GM12878 (cell line): ENCODE measurements around the gene OGFOD2. TPM values are rescaled to one million over a fixed set of nuclear protein-coding genes. Genes with fewer than 3 reads are reported as not detected.
A peak's percentile ranks its signal among the peaks of the same experiment; 100 is the strongest.

Experiments
- EED ChIP-seq: sonication (generic); IDR thresholded peaks from 2 replicates; pipeline ENCODE4 v1.6.1; 2016; ENCODE audit warnings: antibody characterized with exemption, low read depth
- ETV6 ChIP-seq, 2 experiments: fragments of 450-650 bp in 1 of 2; IDR thresholded peaks in 1 of 2; conservative IDR thresholded peaks in 1 of 2; 2 replicates each; pipeline ENCODE4 v1.6.1; 2014; ENCODE audit warnings: antibody characterized with exemption in 1 of 2, borderline replicate concordance in 1 of 2, low read depth in 1 of 2, mild to moderate bottlenecking in 1 of 2, moderate library complexity in 1 of 2
- HDAC6 ChIP-seq: fragments of 200-600 bp; sonication (generic); IDR thresholded peaks from one replicate; pipeline ENCODE4 v1.8.0; 2017; ENCODE audit warnings: antibody characterized with exemption; ENCODE audit not compliant: unreplicated experiment
- JUNB ChIP-seq: IDR thresholded peaks from 2 replicates; pipeline ENCODE4 v1.6.1; 2016; ENCODE audit warnings: antibody characterized with exemption, mild to moderate bottlenecking
- KDM1A ChIP-seq: fragments of 200-600 bp; sonication (generic); IDR thresholded peaks from 2 replicates; pipeline ENCODE4 v1.6.1; 2016; ENCODE audit warnings: borderline replicate concordance
- MYB ChIP-seq: fragments of 150-350 bp; IDR thresholded peaks from 2 replicates; pipeline ENCODE4 v1.6.1; 2014; ENCODE audit warnings: mild to moderate bottlenecking, low read depth, low read length, borderline replicate concordance
- POLR2AphosphoS5 ChIP-seq: IDR thresholded peaks from 2 replicates; pipeline ENCODE4 v1.6.1; 2011; ENCODE audit warnings: mild to moderate bottlenecking, low read length, inconsistent platforms
- RB1 ChIP-seq: fragments of 450-650 bp; formaldehyde crosslinking; IDR thresholded peaks from 2 replicates; pipeline ENCODE4 v1.6.1; 2017; ENCODE audit warnings: mild to moderate bottlenecking, borderline replicate concordance
- RELA ChIP-seq: fragments of 450-650 bp; IDR thresholded peaks from 2 replicates; pipeline ENCODE4 v1.8.0; 2014; ENCODE audit warnings: borderline replicate concordance; ENCODE audit not compliant: partially characterized antibody
- RUNX3 ChIP-seq: IDR thresholded peaks from 2 replicates; pipeline ENCODE4 v1.6.1; 2012; ENCODE audit warnings: low read length, inconsistent platforms
- SP1 ChIP-seq: IDR thresholded peaks from one replicate; pipeline ENCODE4 v1.6.1; 2011; ENCODE audit warnings: low read depth, low read length
- SREBF1 ChIP-seq: IDR thresholded peaks from 2 replicates; pipeline ENCODE4 v1.6.1; 2012; ENCODE audit warnings: mild to moderate bottlenecking, low read length
- STAT3 ChIP-seq: IDR thresholded peaks from 2 replicates; pipeline ENCODE4 v1.6.1; 2011; ENCODE audit warnings: low read depth, low read length, improper control_type of control experiment
- SUPT20H ChIP-seq: IDR thresholded peaks from 2 replicates; pipeline ENCODE4 v1.6.1; 2011; ENCODE audit warnings: low read depth, mild to moderate bottlenecking, low read length, moderate library complexity, borderline replicate concordance; ENCODE audit not compliant: control insufficient read depth
- TCF7 ChIP-seq: IDR thresholded peaks from 2 replicates; pipeline ENCODE4 v1.6.1; 2014; ENCODE audit warnings: antibody characterized with exemption, borderline replicate concordance
- YBX1 ChIP-seq: fragments of 450-650 bp; IDR thresholded peaks from 2 replicates; pipeline ENCODE4 v1.6.1; 2016; ENCODE audit warnings: antibody characterized with exemption
- ZBED1 ChIP-seq: IDR thresholded peaks from 2 replicates; pipeline ENCODE4 v1.6.1; 2016; ENCODE audit warnings: borderline replicate concordance
- ZNF622 ChIP-seq: fragments of 450-650 bp; IDR thresholded peaks from 2 replicates; pipeline ENCODE4 v1.6.1; 2017; ENCODE audit warnings: mild to moderate bottlenecking, inconsistent platforms
- polyA plus RNA-seq, 11 experiments: library from polyadenylated mRNA; depleted of rRNA in 4 of 11; unstranded in 6 of 11; stranded (reverse) in 5 of 11; fragments of >200 nt; fragmentation: Nextera tagmentation in 4 of 11; fragmentation: Illumina TruSeq in 1 of 11; extraction: Ambion mirVana in 4 of 11; extraction: Trizol in 1 of 11; gene quantifications; 1 replicate in 1 of 11; 2 replicates in 10 of 11; pipeline versions ENCODE4 v1.2.1 to v1.2.3, GENCODE V29; 2011 to 2016; ENCODE audit warnings: inconsistent platforms in 2 of 11, missing spikeins in 2 of 11, low read depth in 1 of 11
- total RNA-seq, 4 experiments: library from RNA; depleted of rRNA in 3 of 4; stranded (reverse); fragments of >200 nt in 3 of 4; fragmentation: Illumina TruSeq in 1 of 4; extraction: Trizol in 1 of 4; gene quantifications; 2 replicates each; pipeline versions ENCODE4 v1.2.1 to v1.2.3, GENCODE V29; 2013 to 2021
- TF ChIP-seq, protein P1 (sequence below): fragments of 150-350 bp; IDR thresholded peaks from 2 replicates; pipeline ENCODE4 v1.6.1; 2016; ENCODE audit warnings: low read depth, low read length
- TF ChIP-seq, protein P2 (sequence below): IDR thresholded peaks from 2 replicates; pipeline ENCODE4 v1.6.1; 2012; ENCODE audit warnings: low read length, inconsistent platforms
- TF ChIP-seq, protein P3 (sequence below): fragments of 450-650 bp; IDR thresholded peaks from 2 replicates; pipeline ENCODE4 v1.6.1; 2017; ENCODE audit warnings: mild to moderate bottlenecking, moderate library complexity
- TF ChIP-seq, protein P4 (sequence below): fragments of 450-650 bp; IDR thresholded peaks from 2 replicates; pipeline ENCODE4 v1.6.1; 2018; ENCODE audit warnings: borderline replicate concordance, mild to moderate bottlenecking; ENCODE audit not compliant: partially characterized antibody

The OGFOD2 gene
- total and polyA plus RNA-seq, 10 of the 15 experiments (the other 5 are each of a cell fraction or from before 2014, with no cell fraction given): 0.93 to 29.2 (median 16.3) TPM

DNA sequence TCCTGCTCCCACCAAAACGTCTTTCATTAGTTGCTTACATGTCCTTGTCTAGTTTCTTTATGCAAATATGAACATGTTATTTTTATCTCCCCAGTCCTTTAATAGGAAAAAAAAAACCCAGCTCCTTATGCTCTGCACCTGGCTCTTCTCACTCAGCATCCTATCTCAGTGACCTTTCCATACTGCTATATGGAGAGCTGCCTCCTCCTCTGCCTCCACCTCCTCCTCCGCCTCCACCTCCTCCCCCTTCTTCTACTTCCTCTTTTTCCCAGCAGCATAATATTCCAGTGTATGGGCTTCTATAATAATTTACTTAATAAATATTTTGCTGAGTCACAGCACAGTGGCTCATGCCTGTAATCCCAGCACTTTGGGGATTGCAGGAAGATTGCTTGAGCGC lies 40.3 kb upstream of the OGFOD2 start (continued):
- TF ChIP-seq, protein P1, sequence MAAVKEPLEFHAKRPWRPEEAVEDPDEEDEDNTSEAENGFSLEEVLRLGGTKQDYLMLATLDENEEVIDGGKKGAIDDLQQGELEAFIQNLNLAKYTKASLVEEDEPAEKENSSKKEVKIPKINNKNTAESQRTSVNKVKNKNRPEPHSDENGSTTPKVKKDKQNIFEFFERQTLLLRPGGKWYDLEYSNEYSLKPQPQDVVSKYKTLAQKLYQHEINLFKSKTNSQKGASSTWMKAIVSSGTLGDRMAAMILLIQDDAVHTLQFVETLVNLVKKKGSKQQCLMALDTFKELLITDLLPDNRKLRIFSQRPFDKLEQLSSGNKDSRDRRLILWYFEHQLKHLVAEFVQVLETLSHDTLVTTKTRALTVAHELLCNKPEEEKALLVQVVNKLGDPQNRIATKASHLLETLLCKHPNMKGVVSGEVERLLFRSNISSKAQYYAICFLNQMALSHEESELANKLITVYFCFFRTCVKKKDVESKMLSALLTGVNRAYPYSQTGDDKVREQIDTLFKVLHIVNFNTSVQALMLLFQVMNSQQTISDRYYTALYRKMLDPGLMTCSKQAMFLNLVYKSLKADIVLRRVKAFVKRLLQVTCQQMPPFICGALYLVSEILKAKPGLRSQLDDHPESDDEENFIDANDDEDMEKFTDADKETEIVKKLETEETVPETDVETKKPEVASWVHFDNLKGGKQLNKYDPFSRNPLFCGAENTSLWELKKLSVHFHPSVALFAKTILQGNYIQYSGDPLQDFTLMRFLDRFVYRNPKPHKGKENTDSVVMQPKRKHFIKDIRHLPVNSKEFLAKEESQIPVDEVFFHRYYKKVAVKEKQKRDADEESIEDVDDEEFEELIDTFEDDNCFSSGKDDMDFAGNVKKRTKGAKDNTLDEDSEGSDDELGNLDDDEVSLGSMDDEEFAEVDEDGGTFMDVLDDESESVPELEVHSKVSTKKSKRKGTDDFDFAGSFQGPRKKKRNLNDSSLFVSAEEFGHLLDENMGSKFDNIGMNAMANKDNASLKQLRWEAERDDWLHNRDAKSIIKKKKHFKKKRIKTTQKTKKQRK: no peak
- TF ChIP-seq, protein P2, sequence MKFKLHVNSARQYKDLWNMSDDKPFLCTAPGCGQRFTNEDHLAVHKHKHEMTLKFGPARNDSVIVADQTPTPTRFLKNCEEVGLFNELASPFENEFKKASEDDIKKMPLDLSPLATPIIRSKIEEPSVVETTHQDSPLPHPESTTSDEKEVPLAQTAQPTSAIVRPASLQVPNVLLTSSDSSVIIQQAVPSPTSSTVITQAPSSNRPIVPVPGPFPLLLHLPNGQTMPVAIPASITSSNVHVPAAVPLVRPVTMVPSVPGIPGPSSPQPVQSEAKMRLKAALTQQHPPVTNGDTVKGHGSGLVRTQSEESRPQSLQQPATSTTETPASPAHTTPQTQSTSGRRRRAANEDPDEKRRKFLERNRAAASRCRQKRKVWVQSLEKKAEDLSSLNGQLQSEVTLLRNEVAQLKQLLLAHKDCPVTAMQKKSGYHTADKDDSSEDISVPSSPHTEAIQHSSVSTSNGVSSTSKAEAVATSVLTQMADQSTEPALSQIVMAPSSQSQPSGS: no peak
- TF ChIP-seq STAT3: no peak
- TF ChIP-seq RUNX3: peak; percentile 25; the same call in 1 of the 2 replicates
- TF ChIP-seq JUNB: 0 out of 2 replicates have a peak, but pooled peaks have one; percentile 8
- TF ChIP-seq KDM1A: no peak
- TF ChIP-seq MYB: no peak
- no peak for TF ChIP-seq SREBF1
- no peak for TF ChIP-seq SP1
- TF ChIP-seq, protein P3, sequence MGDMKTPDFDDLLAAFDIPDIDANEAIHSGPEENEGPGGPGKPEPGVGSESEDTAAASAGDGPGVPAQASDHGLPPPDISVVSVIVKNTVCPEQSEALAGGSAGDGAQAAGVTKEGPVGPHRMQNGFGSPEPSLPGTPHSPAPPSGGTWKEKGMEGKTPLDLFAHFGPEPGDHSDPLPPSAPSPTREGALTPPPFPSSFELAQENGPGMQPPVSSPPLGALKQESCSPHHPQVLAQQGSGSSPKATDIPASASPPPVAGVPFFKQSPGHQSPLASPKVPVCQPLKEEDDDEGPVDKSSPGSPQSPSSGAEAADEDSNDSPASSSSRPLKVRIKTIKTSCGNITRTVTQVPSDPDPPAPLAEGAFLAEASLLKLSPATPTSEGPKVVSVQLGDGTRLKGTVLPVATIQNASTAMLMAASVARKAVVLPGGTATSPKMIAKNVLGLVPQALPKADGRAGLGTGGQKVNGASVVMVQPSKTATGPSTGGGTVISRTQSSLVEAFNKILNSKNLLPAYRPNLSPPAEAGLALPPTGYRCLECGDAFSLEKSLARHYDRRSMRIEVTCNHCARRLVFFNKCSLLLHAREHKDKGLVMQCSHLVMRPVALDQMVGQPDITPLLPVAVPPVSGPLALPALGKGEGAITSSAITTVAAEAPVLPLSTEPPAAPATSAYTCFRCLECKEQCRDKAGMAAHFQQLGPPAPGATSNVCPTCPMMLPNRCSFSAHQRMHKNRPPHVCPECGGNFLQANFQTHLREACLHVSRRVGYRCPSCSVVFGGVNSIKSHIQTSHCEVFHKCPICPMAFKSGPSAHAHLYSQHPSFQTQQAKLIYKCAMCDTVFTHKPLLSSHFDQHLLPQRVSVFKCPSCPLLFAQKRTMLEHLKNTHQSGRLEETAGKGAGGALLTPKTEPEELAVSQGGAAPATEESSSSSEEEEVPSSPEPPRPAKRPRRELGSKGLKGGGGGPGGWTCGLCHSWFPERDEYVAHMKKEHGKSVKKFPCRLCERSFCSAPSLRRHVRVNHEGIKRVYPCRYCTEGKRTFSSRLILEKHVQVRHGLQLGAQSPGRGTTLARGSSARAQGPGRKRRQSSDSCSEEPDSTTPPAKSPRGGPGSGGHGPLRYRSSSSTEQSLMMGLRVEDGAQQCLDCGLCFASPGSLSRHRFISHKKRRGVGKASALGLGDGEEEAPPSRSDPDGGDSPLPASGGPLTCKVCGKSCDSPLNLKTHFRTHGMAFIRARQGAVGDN: no peak
- no peak for TF ChIP-seq ZBED1
- TF ChIP-seq, protein P4, sequence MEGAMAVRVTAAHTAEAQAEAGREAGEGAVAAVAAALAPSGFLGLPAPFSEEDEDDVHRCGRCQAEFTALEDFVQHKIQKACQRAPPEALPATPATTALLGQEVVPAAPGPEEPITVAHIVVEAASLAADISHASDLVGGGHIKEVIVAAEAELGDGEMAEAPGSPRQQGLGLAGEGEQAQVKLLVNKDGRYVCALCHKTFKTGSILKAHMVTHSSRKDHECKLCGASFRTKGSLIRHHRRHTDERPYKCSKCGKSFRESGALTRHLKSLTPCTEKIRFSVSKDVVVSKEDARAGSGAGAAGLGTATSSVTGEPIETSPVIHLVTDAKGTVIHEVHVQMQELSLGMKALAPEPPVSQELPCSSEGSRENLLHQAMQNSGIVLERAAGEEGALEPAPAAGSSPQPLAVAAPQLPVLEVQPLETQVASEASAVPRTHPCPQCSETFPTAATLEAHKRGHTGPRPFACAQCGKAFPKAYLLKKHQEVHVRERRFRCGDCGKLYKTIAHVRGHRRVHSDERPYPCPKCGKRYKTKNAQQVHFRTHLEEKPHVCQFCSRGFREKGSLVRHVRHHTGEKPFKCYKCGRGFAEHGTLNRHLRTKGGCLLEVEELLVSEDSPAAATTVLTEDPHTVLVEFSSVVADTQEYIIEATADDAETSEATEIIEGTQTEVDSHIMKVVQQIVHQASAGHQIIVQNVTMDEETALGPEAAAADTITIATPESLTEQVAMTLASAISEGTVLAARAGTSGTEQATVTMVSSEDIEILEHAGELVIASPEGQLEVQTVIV: no peak
- TF ChIP-seq POLR2AphosphoS5: no peak
- TF ChIP-seq RELA: no peak
- no peak for TF ChIP-seq YBX1
- no peak for TF ChIP-seq SUPT20H
- no peak for TF ChIP-seq RB1
- TF ChIP-seq ETV6 (conservative IDR thresholded peaks at IDR 0.05 in 1 of 2, IDR thresholded peaks at IDR 0.05 in 1 of 2; ENCODE audit: borderline replicate concordance in 1 of 2, low read depth in 1 of 2): no peak
- TF ChIP-seq ZNF622: no peak
- TF ChIP-seq HDAC6: no peak
- no peak for TF ChIP-seq TCF7
- TF ChIP-seq EED: peak; percentile 67; the same call in 1 of the 2 replicates
